Mammary epithelial cell (primary cell): ENCODE measurements around the gene P2RX2.

ENCODE experiments used
- CTCF ChIP-seq, 2 donors: IDR thresholded peaks in 1 of 2; conservative IDR thresholded peaks in 1 of 2; 2 replicates each; pipeline ENCODE4 v1.5.1; 2011 to 2012; ENCODE audit warnings: inconsistent platforms in 2 of 2, low read length in 2 of 2, mild to moderate bottlenecking in 2 of 2, control low read depth in 1 of 2, low read depth in 1 of 2; ENCODE audit not compliant: insufficient read depth in 1 of 2; ENCODE audit errors: extremely low read depth in 1 of 2
- EZH2 ChIP-seq: IDR thresholded peaks from 2 replicates; pipeline ENCODE4 v1.6.1; 2012; ENCODE audit warnings: low read length, inconsistent platforms, borderline replicate concordance

GRCh38 chr12:132633398-132633797, 14.8 kb downstream of the P2RX2 start:
- no peak for TF ChIP-seq CTCF (conservative IDR thresholded peaks at IDR 0.05 in 1 of 2, IDR thresholded peaks at IDR 0.05 in 1 of 2; ENCODE audit: extremely low read depth in 1 of 2, insufficient read depth in 1 of 2, low read depth in 1 of 2, low read length in 2 of 2)
- no peak for TF ChIP-seq EZH2
